ENCODE results near the gene ALPL. TPM values are rescaled to one million over a fixed set of nuclear protein-coding genes. Genes with fewer than 3 reads are reported as not detected.
"Not testable (repeated sequence)": the region's sequence is repeated elsewhere in the genome, so short reads cannot be mapped to it uniquely, and the experiment has no call there.

Gene ALPL
- polyA plus RNA-seq (ENCODE audit: low read depth in 6 of 6): 1 to 10 TPM in 1 of 6 donors, under 1 TPM in 3, not detected in 2; 0.53 to 1.8 (median 0.66) TPM

DNA sequence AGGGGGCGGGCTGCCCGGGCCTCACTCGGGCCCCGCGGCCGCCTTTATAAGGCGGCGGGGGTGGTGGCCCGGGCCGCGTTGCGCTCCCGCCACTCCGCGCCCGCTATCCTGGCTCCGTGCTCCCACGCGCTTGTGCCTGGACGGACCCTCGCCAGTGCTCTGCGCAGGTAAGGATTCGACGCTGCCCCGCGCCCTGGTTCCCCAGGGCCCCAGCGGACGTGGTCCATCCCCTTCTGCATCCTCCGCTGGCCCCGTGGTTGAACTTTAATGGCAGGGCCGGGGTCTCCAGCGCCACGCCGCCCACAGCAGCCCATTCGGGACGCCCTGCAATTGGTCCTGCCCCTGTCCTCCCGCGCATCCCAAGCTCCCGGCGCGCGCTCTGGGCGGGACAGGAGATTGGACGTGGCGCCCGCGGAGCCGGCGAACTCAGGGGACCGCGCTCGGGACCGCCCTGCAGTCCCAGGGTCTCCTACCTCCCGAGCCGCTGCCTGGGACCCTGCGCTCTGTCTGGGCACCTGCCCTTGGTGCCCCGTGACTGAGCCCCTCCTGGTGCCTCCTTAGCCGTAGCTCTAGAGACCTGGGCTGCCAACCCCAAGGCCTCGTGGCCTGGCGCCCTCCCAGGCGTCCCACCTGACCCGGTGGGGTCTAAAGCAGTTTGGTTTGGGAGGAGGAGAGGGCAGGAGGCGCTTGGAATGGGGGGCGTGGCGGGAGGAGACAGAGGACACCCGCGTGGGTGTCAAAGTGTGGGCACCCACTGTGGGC is at the start of gene ALPL:
Gene ALPL (plus strand): TSS at position 73 of the 762 bp plus-strand sequence. CDS start 44,659 bp downstream, outside the sequence.
- peaks cover 20 to 31% (median 29%) of the 10 kb centered on the region in 3 donors for H3K4me1 Mint-ChIP-seq
- ATAC-seq (ENCODE audit: low read depth in 2 of 2): peak; percentile 15 to 21

DNA sequence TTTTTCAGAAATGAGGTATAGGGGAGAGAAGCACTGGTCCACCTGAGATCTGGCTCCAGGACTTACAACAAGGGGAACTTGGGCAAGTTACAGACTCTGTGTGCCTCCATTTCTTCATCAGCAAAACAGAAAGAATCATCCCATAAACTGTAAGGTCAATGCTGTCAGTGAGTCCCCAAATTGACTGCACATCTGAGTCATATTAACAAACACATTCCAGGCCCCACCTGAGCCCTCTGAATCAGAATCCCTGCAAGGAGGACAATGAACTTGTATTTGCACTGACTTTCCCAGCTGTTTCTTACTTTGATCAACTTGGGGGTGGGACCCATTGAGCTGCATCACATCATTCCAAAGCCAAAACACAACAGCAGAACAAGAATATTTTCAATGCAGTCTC is 44.1 kb upstream of the ALPL start:
- not testable (repeated sequence) for H3K27me3 Mint-ChIP-seq; H3K4me1 Mint-ChIP-seq; H3K4me3 Mint-ChIP-seq; H3K36me3 Mint-ChIP-seq; H3K27ac Mint-ChIP-seq; DNase-seq; H3K9me3 Mint-ChIP-seq; ATAC-seq (ENCODE audit: low read depth in 2 of 2)

More for the DNA sequence above, at the start of gene ALPL:
- H3K27ac Mint-ChIP-seq: peak within 1 kb of the TSS in 3 of 6 donors; percentile 44 to 61 (median 59)
- no peak for DNase-seq
- no peaks in the 10 kb centered on the region for H3K36me3 Mint-ChIP-seq
- H3K27me3 Mint-ChIP-seq: peaks cover 43 to 59% (median 54%) of the 10 kb centered on the region in 3 donors
- H3K4me3 Mint-ChIP-seq: peak within 1 kb of the TSS; percentile 76 to 96 (median 86)
- peaks cover 0 to 3% (median 0%) of the 10 kb centered on the region in 7 donors for H3K9me3 Mint-ChIP-seq

DNA sequence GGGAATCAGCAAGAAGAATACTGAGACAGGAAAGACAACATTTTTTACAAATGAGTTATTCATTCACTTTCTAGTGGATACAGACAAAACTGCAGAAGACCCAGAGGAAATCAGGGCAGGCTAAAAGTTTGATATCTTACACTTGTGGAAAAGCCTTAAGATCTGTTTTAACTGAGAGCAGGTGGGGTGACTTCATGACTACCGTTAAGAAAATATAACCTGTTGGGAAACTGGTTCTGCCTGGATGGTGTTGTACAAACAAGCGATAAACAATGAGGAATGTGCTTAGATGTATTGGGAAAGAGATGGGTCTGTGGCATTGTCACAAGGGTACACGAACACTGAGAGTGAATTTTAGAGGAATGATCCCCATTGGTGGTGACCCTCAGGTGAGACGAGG is 41.3 kb upstream of the ALPL start:
- H3K4me1 Mint-ChIP-seq; DNase-seq; H3K9me3 Mint-ChIP-seq; H3K36me3 Mint-ChIP-seq; ATAC-seq (ENCODE audit: low read depth in 2 of 2); H3K4me3 Mint-ChIP-seq; H3K27me3 Mint-ChIP-seq: not testable (repeated sequence)
- H3K27ac Mint-ChIP-seq: peak overlapping the region in 2 of 6 donors; percentile 1 to 17

DNA sequence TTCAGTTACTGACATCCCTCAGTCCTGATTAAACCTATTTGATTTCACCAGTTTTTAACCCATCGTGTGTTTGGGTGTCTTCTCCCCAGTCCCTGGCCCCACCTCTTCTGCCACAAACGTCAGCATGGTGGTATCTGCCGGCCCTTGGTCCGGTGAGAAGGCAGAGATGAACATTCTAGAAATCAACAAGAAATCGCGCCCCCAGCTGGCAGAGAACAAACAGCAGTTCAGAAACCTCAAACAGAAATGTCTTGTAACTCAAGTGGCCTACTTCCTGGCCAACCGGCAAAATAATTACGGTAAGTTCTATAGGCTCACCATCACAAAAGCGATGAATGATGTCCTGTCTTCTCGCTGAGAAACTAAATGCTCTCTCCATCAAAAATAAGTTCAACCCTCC is 40.6 kb upstream of the ALPL start:
- Mint-ChIP-seq H3K4me3 (no peak overlapping the region), H3K9me3 (no peaks in the 10 kb centered on the region), H3K27me3 (peaks cover 0 to 10% (median 0%) of the 10 kb centered on the region in 3 donors), H3K27ac (no peak overlapping the region), H3K36me3 (no peaks in the 10 kb centered on the region), H3K4me1 (no peaks in the 10 kb centered on the region)
- ATAC-seq (ENCODE audit: low read depth in 2 of 2) (no peak), DNase-seq (no peak)

DNA sequence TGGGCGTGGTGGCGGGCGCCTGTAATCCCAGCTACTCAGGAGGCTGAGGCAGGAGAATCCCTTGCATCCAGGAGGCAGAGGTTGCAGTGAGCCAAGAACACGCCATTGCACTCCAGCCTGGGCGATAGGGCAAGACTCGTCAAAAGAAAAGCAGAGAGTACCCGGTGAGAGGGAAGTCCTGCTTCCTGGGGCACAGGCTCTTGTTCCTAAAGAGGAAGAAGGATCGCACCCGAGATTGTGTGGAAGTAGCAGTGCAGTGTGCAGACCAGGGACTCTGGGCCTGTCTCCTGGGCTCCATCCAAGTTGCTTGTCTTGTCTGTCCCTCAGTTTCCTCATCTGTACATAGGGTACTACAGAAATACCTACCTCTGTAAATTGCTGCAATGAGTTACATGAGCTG is 39.6 kb upstream of the ALPL start:
- no peak overlapping the region for H3K27ac Mint-ChIP-seq
- peaks cover 0 to 10% (median 0%) of the 10 kb centered on the region in 3 donors for H3K27me3 Mint-ChIP-seq
- H3K4me3 Mint-ChIP-seq: no peak overlapping the region
- H3K36me3 Mint-ChIP-seq: no peaks in the 10 kb centered on the region
- no peaks in the 10 kb centered on the region for H3K4me1 Mint-ChIP-seq
- no peak for ATAC-seq (ENCODE audit: low read depth in 2 of 2)
- no peaks in the 10 kb centered on the region for H3K9me3 Mint-ChIP-seq
- DNase-seq: no peak

DNA sequence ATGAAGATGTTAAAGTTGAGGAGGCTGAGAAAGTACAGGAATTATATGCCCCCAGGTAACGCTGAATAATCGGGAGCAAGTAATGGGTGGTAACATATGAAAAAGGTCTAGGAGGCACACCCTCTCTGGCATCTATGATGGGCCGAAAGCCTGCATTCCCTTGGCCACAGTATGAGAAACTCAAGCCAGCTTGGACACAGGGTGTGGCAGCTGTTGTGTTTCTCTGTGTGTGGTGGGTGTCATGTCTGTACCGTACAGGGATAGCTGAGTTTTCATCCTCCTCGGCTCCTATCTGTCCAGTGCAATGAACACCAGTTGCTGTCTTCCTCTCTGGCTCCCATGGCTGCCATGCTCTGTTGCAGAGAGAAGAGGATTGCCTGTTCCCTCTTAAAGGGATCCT is 36.4 kb upstream of the ALPL start:
- DNase-seq (no peak), ATAC-seq (ENCODE audit: low read depth in 2 of 2) (no peak)
- Mint-ChIP-seq H3K27ac (no peak overlapping the region), H3K36me3 (peaks cover 0 to 2% of the 10 kb centered on the region in 2 donors), H3K27me3 (peaks cover 0 to 10% (median 0%) of the 10 kb centered on the region in 3 donors), H3K4me1 (no peaks in the 10 kb centered on the region), H3K9me3 (no peaks in the 10 kb centered on the region), H3K4me3 (no peak overlapping the region)

DNA sequence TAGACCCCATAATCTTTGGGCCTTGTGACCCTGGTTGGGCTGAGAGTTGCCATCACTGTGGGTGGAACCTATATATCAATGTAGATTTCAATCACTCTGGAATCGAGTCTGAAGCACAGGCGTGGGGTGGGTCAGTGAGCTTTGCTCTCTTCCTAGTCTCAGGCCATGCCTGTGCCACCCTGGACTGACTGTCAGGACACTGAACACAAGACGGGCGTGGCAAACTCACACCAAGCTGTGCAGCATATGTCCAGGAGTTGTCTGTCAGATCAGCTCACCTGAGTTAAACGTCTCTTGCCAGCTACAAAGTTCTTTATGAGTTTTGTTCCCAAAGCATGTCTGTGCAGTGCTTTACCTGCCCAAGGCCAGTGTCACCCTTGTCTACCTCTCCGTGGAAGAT is 30.9 kb upstream of the ALPL start:
- H3K27me3 Mint-ChIP-seq: no peaks in the 10 kb centered on the region
- H3K27ac Mint-ChIP-seq: peak overlapping the region in 1 of 6 donors; percentile 38
- H3K36me3 Mint-ChIP-seq: peaks cover 8 to 12% of the 10 kb centered on the region in 2 donors
- no peak for DNase-seq
- H3K9me3 Mint-ChIP-seq: no peaks in the 10 kb centered on the region
- H3K4me3 Mint-ChIP-seq: no peak overlapping the region
- H3K4me1 Mint-ChIP-seq: no peaks in the 10 kb centered on the region
- no peak for ATAC-seq (ENCODE audit: low read depth in 2 of 2)

DNA sequence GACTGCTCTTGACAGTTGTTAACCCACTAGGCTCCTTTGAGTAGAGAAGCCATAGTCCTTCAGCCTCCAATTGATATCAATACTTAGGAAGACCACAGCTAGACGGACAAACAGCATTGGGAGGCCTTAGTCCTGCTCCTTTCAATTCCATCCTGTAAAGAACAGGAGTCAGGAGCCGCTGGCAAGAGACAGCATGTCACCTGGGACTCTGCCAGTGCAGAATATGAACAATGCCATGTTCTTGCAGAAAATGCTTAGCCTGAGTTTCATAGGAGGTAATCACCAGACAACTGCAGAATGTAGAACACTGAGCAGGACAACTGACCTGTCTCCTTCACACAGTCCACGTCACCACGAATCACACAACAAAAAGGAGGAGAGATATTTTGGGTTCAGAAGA is 25.3 kb upstream of the ALPL start:
- not testable (repeated sequence) for ATAC-seq (ENCODE audit: low read depth in 2 of 2); H3K9me3 Mint-ChIP-seq; H3K4me3 Mint-ChIP-seq; H3K27ac Mint-ChIP-seq; DNase-seq; H3K27me3 Mint-ChIP-seq
- H3K36me3 Mint-ChIP-seq: peaks cover 0 to 15% of the 10 kb centered on the region in 2 donors
- H3K4me1 Mint-ChIP-seq: peaks cover 7 to 18% (median 11%) of the 10 kb centered on the region in 3 donors

DNA sequence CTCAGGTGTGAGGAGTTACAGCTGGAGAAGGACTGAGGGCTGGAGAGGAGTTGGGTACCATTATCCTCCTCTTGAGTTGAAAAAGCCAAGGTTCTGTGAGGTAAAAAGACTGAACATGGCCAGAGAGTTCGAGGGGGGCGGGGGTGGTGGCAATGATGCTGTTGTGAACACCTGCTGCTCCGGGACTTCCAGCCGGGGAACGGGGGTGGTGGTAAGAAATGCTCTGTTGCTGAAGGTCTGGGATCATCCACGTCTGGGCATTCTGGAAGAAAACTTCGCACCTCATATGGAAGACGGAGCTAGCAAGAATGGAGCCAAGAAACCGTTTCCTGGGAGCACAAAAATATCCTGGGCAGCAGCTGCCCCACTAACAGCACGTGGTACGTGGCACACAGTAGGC is 20.1 kb upstream of the ALPL start:
- Mint-ChIP-seq H3K9me3 (peaks cover 0 to 8% (median 3%) of the 10 kb centered on the region in 7 donors), H3K36me3 (peaks cover 0 to 8% of the 10 kb centered on the region in 2 donors), H3K4me3 (peak overlapping the region in 2 of 8 donors; percentile 1 to 20), H3K4me1 (peaks cover 9 to 19% (median 14%) of the 10 kb centered on the region in 3 donors), H3K27me3 (peaks cover 10 to 22% (median 18%) of the 10 kb centered on the region in 3 donors), H3K27ac (peak overlapping the region in 1 of 6 donors; percentile 93)
- DNase-seq (no peak), ATAC-seq (ENCODE audit: low read depth in 2 of 2) (no peak)

DNA sequence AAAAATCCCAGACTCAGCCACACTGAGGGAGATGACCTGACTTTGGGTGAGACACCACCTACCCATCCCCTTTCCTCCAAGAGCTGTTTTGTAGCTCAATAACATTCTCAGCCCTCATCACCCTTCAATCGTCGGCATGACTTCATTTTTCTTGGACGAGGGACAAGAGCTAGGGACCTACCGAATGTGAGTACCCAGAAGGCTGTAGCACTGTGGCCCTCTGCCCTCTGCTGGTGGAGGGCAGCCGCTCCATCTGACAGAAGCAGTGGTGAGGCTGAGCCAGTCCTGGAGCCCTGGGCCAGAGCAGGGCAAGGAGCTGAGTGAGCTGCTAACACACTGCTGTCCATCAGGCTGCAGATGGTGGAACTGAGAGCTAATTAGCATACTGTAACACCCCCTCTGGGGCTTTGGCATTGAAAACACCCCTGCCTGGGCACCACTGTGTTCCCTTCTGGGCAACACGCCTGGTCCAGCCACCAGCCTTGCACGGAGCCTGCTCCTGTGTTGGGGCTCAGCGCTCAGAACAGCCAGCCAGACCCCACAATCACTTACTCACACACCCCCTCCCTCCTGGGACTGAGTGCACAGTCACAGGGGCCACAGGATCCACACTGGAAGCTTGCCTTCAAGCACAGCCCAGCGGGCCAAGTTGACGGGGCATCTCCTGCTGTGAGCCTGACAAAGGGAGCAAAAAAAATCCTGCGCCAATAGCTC is 18.3 kb upstream of the ALPL start:
- no peak overlapping the region for H3K27ac Mint-ChIP-seq
- no peak overlapping the region for H3K4me3 Mint-ChIP-seq
- H3K4me1 Mint-ChIP-seq: peaks cover 9 to 19% (median 14%) of the 10 kb centered on the region in 3 donors
- H3K9me3 Mint-ChIP-seq: peaks cover 0 to 8% (median 3%) of the 10 kb centered on the region in 7 donors
- H3K27me3 Mint-ChIP-seq: peaks cover 16 to 22% (median 18%) of the 10 kb centered on the region in 3 donors
- H3K36me3 Mint-ChIP-seq: peaks cover 0 to 8% of the 10 kb centered on the region in 2 donors
- DNase-seq (no peak), ATAC-seq (ENCODE audit: low read depth in 2 of 2) (peak; percentile 35 to 39)

DNA sequence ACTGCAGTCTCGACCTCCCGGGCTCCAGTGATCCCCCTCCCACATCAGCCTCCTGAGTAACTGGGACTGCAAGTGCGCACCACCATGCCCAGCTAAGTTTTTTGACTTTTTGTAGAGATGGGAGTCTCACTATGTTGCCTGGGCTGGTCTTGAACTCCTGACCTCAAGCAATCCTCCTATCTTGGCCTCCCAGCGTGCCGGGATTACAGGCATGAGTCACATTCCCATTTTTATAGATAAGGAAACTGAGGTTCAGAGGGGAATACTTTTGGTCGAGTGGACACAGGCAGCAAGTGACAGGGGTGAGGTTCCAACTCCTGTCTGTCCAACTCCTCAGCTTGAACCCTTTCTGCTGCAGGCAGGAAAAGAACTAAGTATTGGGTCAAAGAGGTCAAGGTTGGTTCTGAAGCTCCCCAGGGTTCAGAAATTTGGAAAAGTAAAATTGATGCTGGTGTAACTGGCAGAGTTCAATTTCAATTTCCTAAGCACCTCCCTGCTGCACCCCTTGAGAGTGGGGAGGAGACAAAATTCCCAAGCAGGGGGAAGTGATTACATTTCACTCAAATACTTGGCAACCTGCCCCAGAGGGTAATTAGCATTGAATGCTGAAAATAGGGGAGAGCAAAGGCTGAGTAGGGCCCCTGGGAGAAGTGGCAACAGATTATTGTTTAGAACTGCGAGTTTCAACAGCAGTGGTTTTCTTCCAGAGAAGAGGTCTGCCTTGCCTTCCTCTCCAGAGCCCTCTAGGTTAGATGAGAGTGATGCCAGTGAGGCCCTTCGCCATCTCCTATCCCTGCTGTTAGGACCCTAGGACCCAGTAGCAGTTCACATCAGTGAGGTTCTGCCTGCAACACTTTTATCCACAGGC is 17.5 kb upstream of the ALPL start:
- Mint-ChIP-seq H3K4me3 (no peak overlapping the region), H3K27ac (peak overlapping the region in 1 of 6 donors; percentile 47), H3K4me1 (peaks cover 9 to 19% (median 14%) of the 10 kb centered on the region in 3 donors), H3K9me3 (peaks cover 0 to 8% (median 3%) of the 10 kb centered on the region in 7 donors), H3K36me3 (peaks cover 0 to 8% of the 10 kb centered on the region in 2 donors), H3K27me3 (peaks cover 8 to 22% (median 18%) of the 10 kb centered on the region in 3 donors)
- DNase-seq: no peak
- ATAC-seq (ENCODE audit: low read depth in 2 of 2): no peak

DNA sequence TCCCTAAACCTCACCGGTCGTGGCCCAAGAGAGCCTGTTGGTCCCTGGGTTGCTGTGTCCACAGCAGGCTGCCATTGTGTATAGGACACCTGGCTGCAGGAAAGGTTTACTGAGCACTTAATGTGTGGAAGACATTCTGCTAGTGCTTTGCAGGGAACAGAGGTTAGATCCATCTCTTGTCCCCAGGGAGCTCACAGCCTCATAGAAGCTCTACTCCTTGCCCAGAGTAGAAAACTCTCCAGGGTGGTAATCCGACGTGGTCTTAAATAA is 16.9 kb upstream of the ALPL start:
- ATAC-seq (ENCODE audit: low read depth in 2 of 2): no peak
- H3K4me1 Mint-ChIP-seq: peaks cover 9 to 18% (median 14%) of the 10 kb centered on the region in 3 donors
- H3K27ac Mint-ChIP-seq: no peak overlapping the region
- H3K36me3 Mint-ChIP-seq: peaks cover 0 to 8% of the 10 kb centered on the region in 2 donors
- H3K27me3 Mint-ChIP-seq: peaks cover 6 to 22% (median 18%) of the 10 kb centered on the region in 3 donors
- no peak for DNase-seq
- no peak overlapping the region for H3K4me3 Mint-ChIP-seq
- H3K9me3 Mint-ChIP-seq: peaks cover 0 to 8% (median 3%) of the 10 kb centered on the region in 7 donors

DNA sequence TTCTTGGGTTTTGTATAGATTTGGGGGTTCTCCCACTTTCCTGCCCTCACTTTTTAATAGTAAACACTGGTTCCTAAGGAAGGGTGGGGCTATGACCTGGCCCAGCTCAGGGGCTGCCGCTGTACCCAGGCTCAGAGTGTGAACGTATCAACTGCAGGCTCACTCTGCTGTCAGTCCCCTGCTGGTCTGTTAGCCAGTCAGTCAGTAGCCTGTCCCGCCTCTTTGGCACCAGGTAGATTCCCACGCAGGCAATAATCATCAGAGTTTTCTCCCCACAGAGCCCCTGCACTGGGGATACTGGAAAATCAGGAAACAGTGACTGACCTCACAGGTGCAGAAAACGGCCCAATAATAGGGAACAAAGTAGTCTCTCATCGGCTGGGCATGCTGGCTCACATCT is 15.0 kb upstream of the ALPL start:
- no peak overlapping the region for H3K4me3 Mint-ChIP-seq
- peaks cover 7 to 18% (median 14%) of the 10 kb centered on the region in 3 donors for H3K27me3 Mint-ChIP-seq
- H3K4me1 Mint-ChIP-seq: peaks cover 0 to under 1% (median 0%) of the 10 kb centered on the region in 3 donors
- ATAC-seq (ENCODE audit: low read depth in 2 of 2) (no peak), DNase-seq (no peak)
- no peak overlapping the region for H3K27ac Mint-ChIP-seq
- peaks cover 0 to 3% (median 0%) of the 10 kb centered on the region in 7 donors for H3K9me3 Mint-ChIP-seq
- no peaks in the 10 kb centered on the region for H3K36me3 Mint-ChIP-seq
